HG03066 (cell line): ENCODE measurements around the gene SV2C.
"Not testable (repeated sequence)": the region's sequence is repeated elsewhere in the genome, so short reads cannot be mapped to it uniquely, and the experiment has no call there.

ENCODE experiments used
- ATAC-seq: cut with Tn5 transposase; IDR thresholded peaks from one replicate; pipeline ENCODE4 v1.9.1; 2021; ENCODE audit warnings: low read depth; ENCODE audit not compliant: unreplicated experiment

SV2C gene

GRCh38 chr5:76240336-76240735 lies 157.2 kb downstream of the SV2C start:
- no peak for ATAC-seq

- ATAC-seq, result not testable (repeated sequence)
Observed at GRCh38 chr5:76242155-76242554, 159.0 kb downstream of the SV2C start.

- no peak for ATAC-seq
Observed at GRCh38 chr5:76245590-76245989, 162.4 kb downstream of the SV2C start.

- no peak for ATAC-seq
Observed at GRCh38 chr5:76249621-76250020, 166.4 kb downstream of the SV2C start.

GRCh38 chr5:76250463-76250862 lies 167.3 kb downstream of the SV2C start:
- ATAC-seq, result no peak

- ATAC-seq, result no peak
Observed at GRCh38 chr5:76251656-76252055, 168.5 kb downstream of the SV2C start.

GRCh38 chr5:76252437-76252836 lies 169.3 kb downstream of the SV2C start:
- no peak for ATAC-seq

GRCh38 chr5:76256116-76256889 lies 173.1 kb downstream of the SV2C start:
- ATAC-seq, result peak; percentile 91

GRCh38 chr5:76257225-76257833 lies 174.1 kb downstream of the SV2C start:
- no peak for ATAC-seq

GRCh38 chr5:76257897-76258296 lies 174.7 kb downstream of the SV2C start:
- no peak for ATAC-seq

GRCh38 chr5:76264681-76265080 lies 181.5 kb downstream of the SV2C start:
- no peak for ATAC-seq

GRCh38 chr5:76269259-76269931 lies 186.2 kb downstream of the SV2C start:
- no peak for ATAC-seq

- ATAC-seq, result no peak
Observed at GRCh38 chr5:76269932-76270610, 186.9 kb downstream of the SV2C start.

- ATAC-seq, result no peak
Observed at GRCh38 chr5:76271836-76272235, 188.7 kb downstream of the SV2C start.

- ATAC-seq, result no peak
Observed at GRCh38 chr5:76273206-76273885, 190.2 kb downstream of the SV2C start.

GRCh38 chr5:76274571-76274970 lies 191.4 kb downstream of the SV2C start:
- ATAC-seq, result no peak

GRCh38 chr5:76277736-76278135 lies 194.6 kb downstream of the SV2C start:
- no peak for ATAC-seq

GRCh38 chr5:76278261-76278789 lies 195.1 kb downstream of the SV2C start:
- no peak for ATAC-seq

- ATAC-seq, result no peak
Observed at GRCh38 chr5:76280494-76280893, 197.3 kb downstream of the SV2C start.

GRCh38 chr5:76283670-76284069 lies 200.5 kb downstream of the SV2C start:
- ATAC-seq, result no peak
